NOMO-1 (cell line): ENCODE data around the gene SPOUT1.

Experiments used
- DNase-seq, 2 experiments: peaks; one replicate each; lab custom pipeline; 2025; ENCODE audit not compliant: unreplicated experiment in 2 of 2; lab: John Stamatoyannopoulos, UW

SPOUT1 gene

GRCh38 chr9:128774804-128775203 lies 54.8 kb downstream of the SPOUT1 start:
- no peak for DNase-seq

GRCh38 chr9:128773049-128773448 lies 56.5 kb downstream of the SPOUT1 start:
- DNase-seq: no peak

GRCh38 chr9:128771745-128772519 lies 57.7 kb downstream of the SPOUT1 start, which contains the start of gene ZER1:
Gene ZER1 (minus strand): TSS chr9:128771927. CDS start chr9:128755565, 16,362 bp downstream.
- peak; percentile 83 to 89 for DNase-seq

DNA sequence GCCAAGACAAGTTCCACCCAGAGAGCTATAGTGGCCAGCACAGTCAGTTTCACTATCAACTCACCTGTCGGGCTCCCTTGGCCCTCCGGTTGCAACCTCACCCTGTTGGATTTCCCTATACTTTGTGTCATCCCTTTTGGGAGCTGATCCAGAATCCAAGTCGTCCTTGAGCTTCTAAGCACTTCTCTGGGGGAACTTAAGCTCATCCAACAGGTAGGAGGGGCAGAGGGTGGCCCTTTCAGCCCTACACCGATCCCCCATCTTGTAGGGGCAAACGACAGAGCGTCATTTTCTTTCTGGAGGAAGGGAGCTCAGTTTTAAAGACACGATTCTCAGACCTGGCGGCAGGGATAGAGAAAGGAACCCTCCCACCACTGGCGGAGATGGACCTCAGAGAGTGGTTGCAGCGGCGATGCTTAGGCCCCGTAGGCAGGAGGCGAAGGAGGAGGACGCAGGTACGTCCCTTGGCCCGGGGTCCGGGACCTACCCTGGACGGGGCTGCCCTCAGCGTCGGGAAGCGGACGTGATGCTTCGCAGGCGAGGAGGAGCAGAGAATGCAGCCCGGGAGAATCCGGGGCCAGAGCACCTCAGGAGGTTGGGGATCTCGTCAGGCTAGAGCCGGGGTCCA lies 58.4 kb downstream of the SPOUT1 start:
- peak in 1 of 2 experiments; percentile 17 for DNase-seq

DNA sequence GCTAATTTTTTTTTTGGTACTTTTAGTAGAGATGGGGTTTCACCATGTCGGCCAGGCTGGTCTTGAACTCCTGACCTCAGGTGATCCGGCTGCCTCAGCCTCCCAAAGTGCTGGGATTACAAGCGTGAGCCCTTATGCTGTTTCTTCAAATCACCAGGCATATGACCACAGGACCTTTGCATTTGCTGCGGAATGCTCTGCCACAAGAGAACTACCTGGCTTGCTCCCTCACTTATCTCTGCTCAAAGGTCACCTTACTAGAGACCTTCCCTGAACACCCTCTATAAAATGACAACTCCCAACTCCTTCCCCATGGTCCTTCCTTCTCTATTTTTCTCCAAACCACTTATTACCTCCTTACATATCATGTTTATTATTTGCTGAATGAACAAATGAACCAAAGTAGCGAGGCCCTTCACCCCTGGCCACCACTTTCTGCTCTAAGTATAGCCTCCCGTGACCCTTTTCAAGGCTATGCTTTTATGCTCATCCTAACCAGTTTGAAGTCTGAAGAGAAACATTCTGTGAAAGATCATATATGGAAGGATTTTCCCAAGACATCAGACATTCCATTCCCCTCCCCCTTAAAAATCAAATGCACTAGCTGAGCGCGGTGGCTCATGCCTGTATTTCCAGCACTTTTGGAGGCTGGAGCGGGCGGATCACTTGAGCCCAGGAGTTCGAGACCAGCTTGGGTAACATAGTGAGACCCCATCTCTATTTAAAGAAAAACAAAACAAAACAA lies 59.1 kb downstream of the SPOUT1 start:
- DNase-seq: no peak
